Measurements from ENCODE around the gene GATAD2A.

GATAD2A gene

GRCh38 chr19:19399733-19400433, 5.6 kb upstream of the GATAD2A start:
- FAIRE-seq (no peak), DNase-seq (ENCODE audit: insufficient read length) (no peak)
- no peak for TF ChIP-seq TAF1 (IDR thresholded peaks at IDR 0.05; ENCODE audit: borderline replicate concordance, low read depth, low read length)
- no peak for TF ChIP-seq POLR2A (IDR thresholded peaks at IDR 0.05; ENCODE audit: low read depth, low read length)
- no peak for TF ChIP-seq POLR2AphosphoS5 (IDR thresholded peaks at IDR 0.05; ENCODE audit: low read depth, low read length)

DNA sequence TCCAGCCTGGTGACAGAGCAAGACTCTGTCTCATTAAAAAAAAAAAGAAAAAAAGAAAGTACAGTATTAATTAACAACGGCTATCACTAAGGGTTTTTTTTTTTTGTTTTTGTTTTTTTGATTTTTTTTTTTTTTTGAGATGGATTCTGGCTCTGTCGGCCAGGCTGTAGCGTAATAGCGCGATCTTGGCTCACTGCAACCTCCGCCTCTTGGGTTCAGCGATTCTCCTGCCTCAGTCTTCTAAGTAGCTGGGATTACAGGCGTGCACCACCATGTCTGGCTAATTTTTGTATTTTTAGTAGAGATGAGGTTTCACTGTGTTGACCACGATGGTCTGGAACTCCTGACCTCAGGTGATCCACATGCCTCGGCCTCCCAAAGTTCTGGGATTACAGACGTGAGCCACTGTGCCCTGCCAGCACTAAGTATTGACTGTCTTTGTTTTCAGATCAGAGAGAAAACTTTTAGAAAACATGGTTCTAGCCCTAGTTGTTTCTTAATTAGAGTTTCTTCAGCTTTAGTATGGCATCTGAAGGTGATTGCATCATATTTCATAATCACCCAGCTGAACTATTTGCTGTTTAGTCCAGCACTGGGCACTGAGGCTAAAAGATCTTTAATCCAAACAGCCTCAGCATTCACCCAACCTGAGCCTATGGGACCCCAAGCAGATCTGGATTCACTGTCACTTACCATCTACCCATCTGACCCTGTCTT, 2.7 kb upstream of the GATAD2A start:
- FAIRE-seq (no peak), DNase-seq (ENCODE audit: insufficient read length) (no peak)
- TF ChIP-seq TAF1 (IDR thresholded peaks at IDR 0.05; ENCODE audit: borderline replicate concordance, low read depth, low read length): no peak
- no peak for TF ChIP-seq POLR2AphosphoS5 (IDR thresholded peaks at IDR 0.05; ENCODE audit: low read depth, low read length)
- no peak for TF ChIP-seq POLR2A (IDR thresholded peaks at IDR 0.05; ENCODE audit: low read depth, low read length)

- no peak for FAIRE-seq
These were observed 2.0 kb upstream of the GATAD2A start for GRCh38 chr19:19403373-19403901.

GRCh38 chr19:19405971-19406877, 749 bp downstream of the GATAD2A start:
- DNase-seq (ENCODE audit: insufficient read length): no peak

More at GRCh38 chr19:19403373-19403901, 2.0 kb upstream of the GATAD2A start:
- no peak for DNase-seq (ENCODE audit: insufficient read length)
- TF ChIP-seq POLR2A (IDR thresholded peaks at IDR 0.05; ENCODE audit: low read depth, low read length) (no peak), TAF1 (IDR thresholded peaks at IDR 0.05; ENCODE audit: borderline replicate concordance, low read depth, low read length) (no peak), POLR2AphosphoS5 (IDR thresholded peaks at IDR 0.05; ENCODE audit: low read depth, low read length) (no peak)

GRCh38 chr19:19406878-19407632, 1.6 kb downstream of the GATAD2A start:
- TF ChIP-seq POLR2AphosphoS5 (IDR thresholded peaks at IDR 0.05; ENCODE audit: low read depth, low read length) (no peak), POLR2A (IDR thresholded peaks at IDR 0.05; ENCODE audit: low read depth, low read length) (no peak), TAF1 (IDR thresholded peaks at IDR 0.05; ENCODE audit: borderline replicate concordance, low read depth, low read length) (no peak)
- DNase-seq (ENCODE audit: insufficient read length) (no peak), FAIRE-seq (peak; percentile 72)

More at GRCh38 chr19:19405971-19406877, 749 bp downstream of the GATAD2A start:
- no peak for TF ChIP-seq POLR2AphosphoS5 (IDR thresholded peaks at IDR 0.05; ENCODE audit: low read depth, low read length)
- FAIRE-seq: peak; percentile 68

DNA sequence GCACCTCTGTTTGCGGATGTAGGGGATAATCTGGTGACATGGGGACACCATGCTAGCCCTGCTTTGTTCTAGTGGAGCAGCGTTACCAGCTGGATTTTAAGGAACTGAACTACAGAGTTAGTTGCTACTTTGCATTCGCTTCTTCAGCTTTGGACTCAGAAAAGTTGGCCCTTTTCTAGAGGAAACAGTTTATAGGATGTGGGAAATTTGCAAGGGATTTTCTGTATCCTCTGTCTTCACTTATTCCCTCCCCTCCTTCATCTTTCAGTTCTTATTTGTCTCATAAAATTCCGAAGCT, 2.1 kb downstream of the GATAD2A start:
- no peak for TF ChIP-seq POLR2AphosphoS5 (IDR thresholded peaks at IDR 0.05; ENCODE audit: low read depth, low read length)
- TF ChIP-seq TAF1 (IDR thresholded peaks at IDR 0.05; ENCODE audit: borderline replicate concordance, low read depth, low read length): no peak
- TF ChIP-seq POLR2A (IDR thresholded peaks at IDR 0.05; ENCODE audit: low read depth, low read length): no peak
- DNase-seq (ENCODE audit: insufficient read length) (no peak), FAIRE-seq (peak; percentile 30)

DNA sequence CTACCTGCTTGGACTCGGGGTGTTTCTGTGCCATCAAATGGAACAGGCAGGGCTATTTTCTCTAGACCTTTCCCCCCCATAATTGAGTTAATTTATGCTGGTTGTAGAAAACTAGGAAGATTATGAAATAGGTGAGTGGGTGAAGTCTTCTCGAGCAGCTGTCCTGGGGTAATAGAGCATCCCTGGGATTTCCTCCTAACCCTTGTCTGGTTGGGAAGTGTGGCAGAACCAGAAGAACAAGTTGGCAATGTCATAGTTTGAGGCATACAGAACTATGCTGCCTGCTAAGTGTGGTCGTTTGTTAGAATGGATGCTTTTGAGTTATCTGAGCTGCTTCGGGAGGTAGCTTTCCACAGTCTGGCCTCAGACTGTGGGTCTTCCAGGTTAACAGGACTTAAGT, 3.7 kb downstream of the GATAD2A start:
- TF ChIP-seq POLR2AphosphoS5 (IDR thresholded peaks at IDR 0.05; ENCODE audit: low read depth, low read length) (no peak), TAF1 (IDR thresholded peaks at IDR 0.05; ENCODE audit: borderline replicate concordance, low read depth, low read length) (no peak), POLR2A (IDR thresholded peaks at IDR 0.05; ENCODE audit: low read depth, low read length) (no peak)
- FAIRE-seq: no peak
- no peak for DNase-seq (ENCODE audit: insufficient read length)

DNA sequence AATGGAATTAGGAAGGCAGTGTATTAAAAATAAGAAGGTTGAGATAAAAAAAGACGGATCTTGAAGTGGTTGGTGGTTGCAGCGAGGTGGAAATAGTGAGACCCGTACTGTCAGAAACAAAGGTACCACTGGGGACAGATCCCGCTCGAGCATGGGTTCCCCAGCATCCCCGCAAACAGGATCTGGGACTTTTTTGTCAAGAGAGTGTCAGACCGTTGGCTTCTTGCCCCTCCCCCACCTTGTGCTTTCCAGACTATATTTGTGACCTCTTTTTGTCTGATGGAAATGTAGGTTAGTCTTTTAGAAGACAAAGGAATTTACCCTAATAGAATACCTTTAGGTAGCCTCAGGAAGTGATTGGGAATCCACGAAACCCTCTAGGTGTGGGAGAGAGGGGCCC, 4.2 kb downstream of the GATAD2A start:
- no peak for DNase-seq (ENCODE audit: insufficient read length)
- TF ChIP-seq TAF1 (IDR thresholded peaks at IDR 0.05; ENCODE audit: borderline replicate concordance, low read depth, low read length) (no peak), POLR2A (IDR thresholded peaks at IDR 0.05; ENCODE audit: low read depth, low read length) (no peak), POLR2AphosphoS5 (IDR thresholded peaks at IDR 0.05; ENCODE audit: low read depth, low read length) (no peak)
- FAIRE-seq: no peak

- DNase-seq (ENCODE audit: insufficient read length): no peak
- TF ChIP-seq TAF1 (IDR thresholded peaks at IDR 0.05; ENCODE audit: borderline replicate concordance, low read depth, low read length) (no peak), POLR2A (IDR thresholded peaks at IDR 0.05; ENCODE audit: low read depth, low read length) (no peak), POLR2AphosphoS5 (IDR thresholded peaks at IDR 0.05; ENCODE audit: low read depth, low read length) (no peak)
- peak; percentile 92 for FAIRE-seq
These were observed 5.4 kb downstream of the GATAD2A start for GRCh38 chr19:19410553-19411550.

- no peak for FAIRE-seq
- DNase-seq (ENCODE audit: insufficient read length): no peak
- TF ChIP-seq TAF1 (IDR thresholded peaks at IDR 0.05; ENCODE audit: borderline replicate concordance, low read depth, low read length) (no peak), POLR2AphosphoS5 (IDR thresholded peaks at IDR 0.05; ENCODE audit: low read depth, low read length) (no peak), POLR2A (IDR thresholded peaks at IDR 0.05; ENCODE audit: low read depth, low read length) (no peak)
These were observed 10.8 kb downstream of the GATAD2A start for GRCh38 chr19:19416280-19416679.
